ENCODE data around the gene SAMD4B. TPM values are rescaled to one million over a fixed set of nuclear protein-coding genes. Genes with fewer than 3 reads are reported as not detected.

Gene SAMD4B
- total RNA-seq, 3 donors from 2014 or later: 57.4 to 65.2 (median 59.7) TPM

GRCh38 chr19:39314016-39314728 is 28.0 kb upstream of the SAMD4B start:
- no peaks in the 10 kb centered on the region for H3K4me1 ChIP-seq
- H3K4me3 ChIP-seq: no peak overlapping the region
- TF ChIP-seq POLR2A (IDR thresholded peaks at IDR 0.05): no peak
- TF ChIP-seq, protein P1, sequence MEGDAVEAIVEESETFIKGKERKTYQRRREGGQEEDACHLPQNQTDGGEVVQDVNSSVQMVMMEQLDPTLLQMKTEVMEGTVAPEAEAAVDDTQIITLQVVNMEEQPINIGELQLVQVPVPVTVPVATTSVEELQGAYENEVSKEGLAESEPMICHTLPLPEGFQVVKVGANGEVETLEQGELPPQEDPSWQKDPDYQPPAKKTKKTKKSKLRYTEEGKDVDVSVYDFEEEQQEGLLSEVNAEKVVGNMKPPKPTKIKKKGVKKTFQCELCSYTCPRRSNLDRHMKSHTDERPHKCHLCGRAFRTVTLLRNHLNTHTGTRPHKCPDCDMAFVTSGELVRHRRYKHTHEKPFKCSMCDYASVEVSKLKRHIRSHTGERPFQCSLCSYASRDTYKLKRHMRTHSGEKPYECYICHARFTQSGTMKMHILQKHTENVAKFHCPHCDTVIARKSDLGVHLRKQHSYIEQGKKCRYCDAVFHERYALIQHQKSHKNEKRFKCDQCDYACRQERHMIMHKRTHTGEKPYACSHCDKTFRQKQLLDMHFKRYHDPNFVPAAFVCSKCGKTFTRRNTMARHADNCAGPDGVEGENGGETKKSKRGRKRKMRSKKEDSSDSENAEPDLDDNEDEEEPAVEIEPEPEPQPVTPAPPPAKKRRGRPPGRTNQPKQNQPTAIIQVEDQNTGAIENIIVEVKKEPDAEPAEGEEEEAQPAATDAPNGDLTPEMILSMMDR (IDR thresholded peaks at IDR 0.05): no peak
- TF ChIP-seq POLR2AphosphoS5 (IDR thresholded peaks at IDR 0.05): no peak
- H3K9me3 ChIP-seq: no peaks in the 10 kb centered on the region
- DNase-seq (ENCODE audit: low spot score in 2 of 2): no peak
- no peaks in the 10 kb centered on the region for H3K36me3 ChIP-seq
- intact Hi-C loops (cut with DNase I; ENCODE audit: low total_unique reads): no loop called here
- no peaks in the 10 kb centered on the region for H3K27me3 ChIP-seq
- H3K27ac ChIP-seq: no peak overlapping the region

DNA sequence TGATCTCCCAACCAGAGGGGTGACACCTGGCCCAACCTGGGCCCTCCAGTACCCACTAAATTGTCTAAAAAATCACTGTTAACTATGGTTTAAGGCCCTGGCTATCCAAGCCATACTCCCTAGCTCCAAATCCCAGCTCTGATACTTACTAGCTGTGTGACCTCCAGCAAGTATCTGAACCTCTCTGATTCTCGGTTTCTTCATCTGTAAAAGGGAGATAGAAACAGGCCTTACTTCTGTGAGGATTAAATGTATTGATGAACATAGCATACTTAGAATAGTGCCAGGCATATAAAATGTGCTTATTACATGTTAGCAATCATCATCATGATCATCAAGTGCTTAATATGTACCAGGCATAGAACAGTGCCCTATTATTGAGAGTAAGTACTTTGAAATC is 26.3 kb upstream of the SAMD4B start:
- H3K9me3 ChIP-seq: no peaks in the 10 kb centered on the region
- intact Hi-C loops (cut with DNase I; ENCODE audit: low total_unique reads): no loop called here
- DNase-seq (ENCODE audit: low spot score in 2 of 2): no peak
- no peak overlapping the region for H3K27ac ChIP-seq
- no peak overlapping the region for H3K4me3 ChIP-seq
- no peaks in the 10 kb centered on the region for H3K36me3 ChIP-seq
- TF ChIP-seq, protein P1 (IDR thresholded peaks at IDR 0.05): no peak
- TF ChIP-seq POLR2AphosphoS5 (IDR thresholded peaks at IDR 0.05) (no peak), POLR2A (IDR thresholded peaks at IDR 0.05) (no peak)
- H3K27me3 ChIP-seq: no peaks in the 10 kb centered on the region
- no peaks in the 10 kb centered on the region for H3K4me1 ChIP-seq

DNA sequence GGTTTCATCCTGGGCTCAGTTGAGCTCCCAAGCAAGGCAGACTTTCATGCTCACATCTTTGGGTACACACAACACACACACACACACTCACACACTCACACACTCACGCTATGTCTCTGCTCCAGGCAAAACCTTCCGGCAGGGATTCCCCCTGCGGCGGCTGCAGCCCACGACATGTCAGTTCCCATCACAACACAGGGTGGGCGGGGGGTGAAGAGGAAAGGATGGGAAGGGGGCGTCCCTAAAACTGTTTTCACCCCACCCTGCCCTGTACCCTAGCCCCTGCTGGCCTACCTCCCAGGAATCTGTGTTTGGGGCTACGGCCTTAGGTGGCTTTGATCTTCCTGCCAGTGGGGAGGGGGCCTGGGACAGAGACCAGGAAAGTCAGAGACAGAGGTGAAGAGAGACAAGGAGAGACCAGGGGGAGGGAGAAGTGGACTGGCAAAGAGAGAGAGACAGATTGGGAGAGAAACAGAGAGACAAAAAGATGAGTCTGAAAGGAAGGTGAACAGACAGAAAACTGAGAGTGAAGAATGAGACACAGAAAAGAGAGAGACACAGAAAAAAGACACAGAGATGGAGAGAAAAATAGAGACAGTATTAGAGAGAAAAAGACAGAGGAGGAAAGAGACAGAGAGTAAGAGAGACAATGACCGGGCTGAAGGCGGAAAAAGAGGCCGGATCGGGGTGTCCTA is 25.4 kb upstream of the SAMD4B start:
- Histone ChIP-seq H3K4me3 (no peak overlapping the region), H3K4me1 (no peaks in the 10 kb centered on the region), H3K36me3 (no peaks in the 10 kb centered on the region), H3K9me3 (no peaks in the 10 kb centered on the region), H3K27ac (no peak overlapping the region), H3K27me3 (no peaks in the 10 kb centered on the region)
- intact Hi-C loops (cut with DNase I; ENCODE audit: low total_unique reads): no loop called here
- TF ChIP-seq POLR2A (IDR thresholded peaks at IDR 0.05) (no peak), POLR2AphosphoS5 (IDR thresholded peaks at IDR 0.05) (no peak)
- TF ChIP-seq, protein P1 (IDR thresholded peaks at IDR 0.05): no peak
- no peak for DNase-seq (ENCODE audit: low spot score in 2 of 2)

GRCh38 chr19:39317476-39317875 is 24.7 kb upstream of the SAMD4B start:
- no peaks in the 10 kb centered on the region for H3K27me3 ChIP-seq
- no peak for DNase-seq (ENCODE audit: low spot score in 2 of 2)
- H3K4me3 ChIP-seq: no peak overlapping the region
- H3K27ac ChIP-seq: no peak overlapping the region
- H3K36me3 ChIP-seq: no peaks in the 10 kb centered on the region
- intact Hi-C loops (cut with DNase I; ENCODE audit: low total_unique reads): no loop called here
- H3K9me3 ChIP-seq: no peaks in the 10 kb centered on the region
- TF ChIP-seq POLR2AphosphoS5 (IDR thresholded peaks at IDR 0.05) (no peak), POLR2A (IDR thresholded peaks at IDR 0.05) (no peak)
- TF ChIP-seq, protein P1 (IDR thresholded peaks at IDR 0.05): no peak
- H3K4me1 ChIP-seq: no peaks in the 10 kb centered on the region

- H3K9me3 ChIP-seq: no peaks in the 10 kb centered on the region
Measured at GRCh38 chr19:39318071-39318470, 24.1 kb upstream of the SAMD4B start.

More at GRCh38 chr19:39318071-39318470, 24.1 kb upstream of the SAMD4B start:
- no peaks in the 10 kb centered on the region for H3K27me3 ChIP-seq
- no peak for DNase-seq (ENCODE audit: low spot score in 2 of 2)
- H3K36me3 ChIP-seq: no peaks in the 10 kb centered on the region
- no peaks in the 10 kb centered on the region for H3K4me1 ChIP-seq
- no peak overlapping the region for H3K4me3 ChIP-seq
- H3K27ac ChIP-seq: no peak overlapping the region
- intact Hi-C loops (cut with DNase I; ENCODE audit: low total_unique reads): no loop called here
- TF ChIP-seq, protein P1 (IDR thresholded peaks at IDR 0.05): no peak
- no peak for TF ChIP-seq POLR2A (IDR thresholded peaks at IDR 0.05)
- no peak for TF ChIP-seq POLR2AphosphoS5 (IDR thresholded peaks at IDR 0.05)
